Endothelial cell (in vitro differentiated cells): ENCODE measurements around the gene OOSP2. TPM values are rescaled to one million over a fixed set of nuclear protein-coding genes. Genes with fewer than 3 reads are reported as not detected.

Source experiments
- DNase-seq: peaks from one replicate; pipeline ENCODE4 v3.0.0; 2021; ENCODE audit warnings: low spot score
- H3K27ac Mint-ChIP-seq: one replicate; pipeline ENCODE4 v1.8.0; 2021; ENCODE audit warnings: mixed read lengths, inconsistent platforms; ENCODE audit not compliant: unreplicated experiment
- H3K27me3 Mint-ChIP-seq: one replicate; pipeline ENCODE4 v1.8.0; 2021; ENCODE audit warnings: mild to moderate bottlenecking, moderate library complexity, mixed read lengths, inconsistent platforms; ENCODE audit not compliant: unreplicated experiment
- H3K36me3 Mint-ChIP-seq: one replicate; pipeline ENCODE4 v1.8.0; 2021; ENCODE audit warnings: mild to moderate bottlenecking, low read depth, mixed read lengths, inconsistent platforms; ENCODE audit not compliant: unreplicated experiment
- H3K4me1 Mint-ChIP-seq: one replicate; pipeline ENCODE4 v1.8.0; 2021; ENCODE audit warnings: mild to moderate bottlenecking, mixed read lengths, inconsistent platforms; ENCODE audit not compliant: unreplicated experiment
- H3K4me3 Mint-ChIP-seq: one replicate; pipeline ENCODE4 v1.8.0; 2021; ENCODE audit warnings: mild to moderate bottlenecking, mixed read lengths, inconsistent platforms; ENCODE audit not compliant: unreplicated experiment
- H3K9me3 Mint-ChIP-seq: one replicate; pipeline ENCODE4 v1.8.0; 2021; ENCODE audit warnings: mixed read lengths, inconsistent platforms; ENCODE audit not compliant: unreplicated experiment
- CTCF ChIP-seq: fragments of 200-600 bp; sonication (generic); IDR thresholded peaks from one replicate; pipeline ENCODE4 v1.5.0; 2021; ENCODE audit warnings: antibody characterized with exemption; ENCODE audit not compliant: unreplicated experiment
- long read RNA-seq: library from polyadenylated mRNA; unstranded; transcript quantifications from one replicate; pipeline ENCODE4 v2.0.0, GENCODE V29; 2020; ENCODE audit not compliant: unreplicated experiment
- total RNA-seq: library from RNA; stranded (reverse); fragmentation: NEBNext Ultra II Directional; extraction: Animal tissue kit (Norgen Biotek cat#: 25700); gene quantifications from one replicate; pipeline ENCODE4 v1.2.1, GENCODE V29; 2021; ENCODE audit not compliant: unreplicated experiment

OOSP2 gene
- total RNA-seq = not detected
- long read RNA-seq = 0 reads

- no peaks in the 10 kb centered on the region for H3K36me3 Mint-ChIP-seq
- H3K27ac Mint-ChIP-seq = no peak within 1 kb of the TSS
- H3K4me3 Mint-ChIP-seq = no peak within 1 kb of the TSS
- no peaks in the 10 kb centered on the region for H3K27me3 Mint-ChIP-seq
- H3K9me3 Mint-ChIP-seq = no peaks in the 10 kb centered on the region
- DNase-seq = no peak
- no peaks in the 10 kb centered on the region for H3K4me1 Mint-ChIP-seq
- TF ChIP-seq CTCF = no peak
Observed at GRCh38 chr11:60040109-60040508, at the start of gene OOSP2. TSS of gene OOSP2 (plus strand) at chr11:60040409. CDS start at chr11:60040460, 51 bp downstream.

GRCh38 chr11:59990421-59990820 lies 49.8 kb upstream of the OOSP2 start:
- Mint-ChIP-seq H3K4me3 (no peak overlapping the region), H3K36me3 (no peaks in the 10 kb centered on the region), H3K27ac (no peak overlapping the region), H3K9me3 (no peaks in the 10 kb centered on the region), H3K4me1 (no peaks in the 10 kb centered on the region), H3K27me3 (peaks cover 4% of the 10 kb centered on the region)
- DNase-seq = no peak
- no peak for TF ChIP-seq CTCF

- no peak for TF ChIP-seq CTCF
- H3K27ac Mint-ChIP-seq = no peak overlapping the region
- no peaks in the 10 kb centered on the region for H3K36me3 Mint-ChIP-seq
- H3K9me3 Mint-ChIP-seq = no peaks in the 10 kb centered on the region
- DNase-seq = no peak
- H3K4me3 Mint-ChIP-seq = no peak overlapping the region
- peaks cover 4% of the 10 kb centered on the region for H3K27me3 Mint-ChIP-seq
- no peaks in the 10 kb centered on the region for H3K4me1 Mint-ChIP-seq
Observed at GRCh38 chr11:59992425-59992824, 47.8 kb upstream of the OOSP2 start.

GRCh38 chr11:59997800-59998199 lies 42.4 kb upstream of the OOSP2 start:
- Mint-ChIP-seq H3K9me3 (no peaks in the 10 kb centered on the region), H3K27me3 (peaks cover 3% of the 10 kb centered on the region), H3K4me1 (no peaks in the 10 kb centered on the region), H3K4me3 (no peak overlapping the region), H3K36me3 (no peaks in the 10 kb centered on the region), H3K27ac (no peak overlapping the region)
- no peak for DNase-seq
- TF ChIP-seq CTCF = no peak

- H3K9me3 Mint-ChIP-seq = no peaks in the 10 kb centered on the region
Observed at GRCh38 chr11:59999691-60000090, 40.5 kb upstream of the OOSP2 start.

More at GRCh38 chr11:59999691-60000090, 40.5 kb upstream of the OOSP2 start:
- no peak for TF ChIP-seq CTCF
- Mint-ChIP-seq H3K36me3 (no peaks in the 10 kb centered on the region), H3K4me1 (no peaks in the 10 kb centered on the region), H3K4me3 (no peak overlapping the region), H3K27ac (no peak overlapping the region), H3K27me3 (no peaks in the 10 kb centered on the region)
- no peak for DNase-seq
